ENCODE results near the gene CUX1. TPM values are rescaled to one million over a fixed set of nuclear protein-coding genes. Genes with fewer than 3 reads are reported as not detected.

CUX1 gene
- total and polyA plus RNA-seq, 2 of the 13 experiments (the other 11 are each of a cell fraction or from before 2014, with no cell fraction given), result 13.7 to 14.9 TPM

DNA sequence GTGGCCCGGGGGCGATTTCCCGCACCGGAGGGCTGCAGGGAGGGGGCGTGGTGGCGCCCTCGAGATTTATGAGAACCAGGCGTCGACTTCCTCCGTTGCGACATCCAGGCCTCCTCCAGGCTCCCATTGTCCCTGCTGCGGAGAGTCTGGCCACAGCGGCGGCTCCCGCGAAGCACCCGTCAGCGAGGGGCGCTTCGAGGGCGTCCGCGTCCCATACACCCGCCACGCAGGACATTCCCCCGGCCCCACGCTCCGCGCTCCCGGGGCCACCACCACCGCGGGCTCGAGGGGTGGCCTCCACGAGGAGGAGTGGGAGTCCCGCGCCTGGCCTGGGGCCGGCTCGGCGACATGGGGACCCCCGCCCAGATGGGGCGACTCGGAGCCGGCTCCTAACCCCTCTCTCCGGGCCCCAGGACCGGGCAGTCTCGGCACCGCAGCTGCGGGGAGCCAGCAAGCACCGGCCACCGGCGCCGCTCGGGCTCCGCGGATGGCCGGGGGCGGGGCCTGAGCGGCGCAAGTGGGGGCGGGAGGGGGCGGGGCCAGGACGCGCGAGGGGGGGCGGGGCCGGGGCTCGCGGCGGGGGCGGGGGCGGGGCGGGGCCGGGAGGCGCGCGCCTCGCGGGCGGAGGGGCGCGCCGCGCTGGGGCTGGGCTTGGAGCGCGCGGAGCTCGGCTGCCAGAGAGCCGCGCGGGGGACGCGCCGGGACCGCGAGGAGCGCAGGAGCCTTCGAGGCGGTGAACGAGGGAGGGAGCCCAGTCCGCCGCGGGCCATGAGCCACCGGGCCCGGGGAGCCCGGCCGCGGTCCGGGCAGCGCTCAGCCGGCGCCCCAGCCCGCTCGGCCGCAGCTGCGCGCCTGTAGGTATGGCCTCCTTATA lies 469.0 kb downstream of the CUX1 start, which contains the start of gene SH2B2 (continued):
- no peak for TF ChIP-seq CENPX (CRISPR knock-in tag; IDR thresholded peaks at IDR 0.05)
- TF ChIP-seq ZFY (CRISPR knock-in tag; IDR thresholded peaks at IDR 0.05), result peak; percentile 80
- TF ChIP-seq ZNF597 (CRISPR knock-in tag; IDR thresholded peaks at IDR 0.05), result no peak
- no peak for TF ChIP-seq HNRNPLL (IDR thresholded peaks at IDR 0.05; ENCODE audit: low read depth, low read length, poor library complexity, severe bottlenecking)
- TF ChIP-seq STAT5B (CRISPR knock-in tag; IDR thresholded peaks at IDR 0.05), result no peak
- peak; percentile 53; the same call in 1 of the 2 replicates for TF ChIP-seq ZFAT (CRISPR knock-in tag; conservative IDR thresholded peaks at IDR 0.05)
- no peak for TF ChIP-seq CBX1 (IDR thresholded peaks at IDR 0.05; ENCODE audit: low read depth)
- TF ChIP-seq ZNF251 (CRISPR knock-in tag; IDR thresholded peaks at IDR 0.05), result no peak
- peak; percentile 56; the same call in 1 of the 2 replicates for TF ChIP-seq ELF3 (CRISPR knock-in tag; IDR thresholded peaks at IDR 0.05)
- TF ChIP-seq ZSCAN5A (CRISPR knock-in tag; IDR thresholded peaks at IDR 0.05; ENCODE audit: borderline replicate concordance), result no peak
- TF ChIP-seq HOXA9 (CRISPR knock-in tag; IDR thresholded peaks at IDR 0.05; ENCODE audit: borderline replicate concordance), result no peak; the same call in 1 of the 2 replicates
- peak; percentile 82 for TF ChIP-seq ZNF781 (CRISPR knock-in tag; IDR thresholded peaks at IDR 0.05; ENCODE audit: borderline replicate concordance, not compliant biosample characterization)
- TF ChIP-seq LRRFIP1 (CRISPR knock-in tag; conservative IDR thresholded peaks at IDR 0.05), result no peak
- no peak for TF ChIP-seq GLI4 (CRISPR knock-in tag; IDR thresholded peaks at IDR 0.05; ENCODE audit: borderline replicate concordance)
- no peak for TF ChIP-seq MLLT10 (CRISPR knock-in tag; IDR thresholded peaks at IDR 0.05)
- no peak for TF ChIP-seq ZEB1 (IDR thresholded peaks at IDR 0.05; ENCODE audit: insufficient replicate concordance, low read depth)
- TF ChIP-seq MAFK (conservative IDR thresholded peaks at IDR 0.05 in 1 of 2, IDR thresholded peaks at IDR 0.05 in 1 of 2; ENCODE audit: low read length in 2 of 2), result no peak
- TF ChIP-seq, protein P1, sequence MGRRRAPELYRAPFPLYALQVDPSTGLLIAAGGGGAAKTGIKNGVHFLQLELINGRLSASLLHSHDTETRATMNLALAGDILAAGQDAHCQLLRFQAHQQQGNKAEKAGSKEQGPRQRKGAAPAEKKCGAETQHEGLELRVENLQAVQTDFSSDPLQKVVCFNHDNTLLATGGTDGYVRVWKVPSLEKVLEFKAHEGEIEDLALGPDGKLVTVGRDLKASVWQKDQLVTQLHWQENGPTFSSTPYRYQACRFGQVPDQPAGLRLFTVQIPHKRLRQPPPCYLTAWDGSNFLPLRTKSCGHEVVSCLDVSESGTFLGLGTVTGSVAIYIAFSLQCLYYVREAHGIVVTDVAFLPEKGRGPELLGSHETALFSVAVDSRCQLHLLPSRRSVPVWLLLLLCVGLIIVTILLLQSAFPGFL (CRISPR knock-in tag; IDR thresholded peaks at IDR 0.05), result no peak
- TF ChIP-seq DPF2 (CRISPR knock-in tag; IDR thresholded peaks at IDR 0.05; ENCODE audit: borderline replicate concordance, low read depth), result no peak
